Nucleus accumbens (tissue), 56 donors: ENCODE measurements around the gene PHF21A.
"Not testable (repeated sequence)": the region's sequence is repeated elsewhere in the genome, so short reads cannot be mapped to it uniquely, and the experiment has no call there.

Source experiments
- DNase-seq, 56 donors: peaks; one replicate each; lab custom pipeline; 2025; lab: John Stamatoyannopoulos, UW

The PHF21A gene

DNA sequence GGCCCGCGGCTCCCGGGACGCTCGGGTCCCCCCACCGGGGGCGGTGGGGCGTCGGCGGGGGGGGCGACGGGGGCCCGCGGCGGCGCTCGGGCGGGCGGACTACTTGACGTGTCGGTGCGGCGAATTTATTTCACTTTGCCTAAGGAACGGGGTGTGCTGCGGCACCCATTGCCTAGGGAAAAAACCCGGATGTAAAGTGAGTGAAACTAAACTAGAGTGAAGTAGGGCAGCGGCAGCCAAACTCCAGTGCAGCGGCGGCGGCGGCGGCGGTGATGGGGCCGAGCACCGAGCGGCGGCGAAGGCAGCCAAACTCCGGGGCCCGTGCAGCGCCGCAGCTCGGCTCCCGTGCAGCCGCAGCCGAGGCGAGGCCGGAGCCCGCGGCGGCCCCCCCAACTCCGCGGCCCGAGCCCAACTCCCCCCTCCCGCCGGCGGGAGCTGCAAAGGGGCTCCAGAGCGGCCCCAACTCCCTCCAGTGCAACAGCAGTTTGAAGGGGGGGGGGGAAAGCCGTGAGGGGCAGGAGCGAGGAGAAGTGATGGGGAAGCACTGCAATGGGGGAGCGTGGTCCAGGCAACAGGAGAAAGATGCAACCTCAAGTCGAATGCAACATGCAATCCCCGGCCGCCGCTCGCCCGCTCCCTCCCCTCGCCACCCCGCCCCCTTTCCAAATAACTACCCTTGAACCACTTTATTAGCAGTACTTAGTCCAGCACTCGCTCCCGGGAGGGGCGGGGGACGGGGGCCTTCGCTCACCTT lies 647 bp upstream of the PHF21A start:
- DNase-seq: peak in 52 of 56 donors; percentile 42 to 93 (median 80)

DNA sequence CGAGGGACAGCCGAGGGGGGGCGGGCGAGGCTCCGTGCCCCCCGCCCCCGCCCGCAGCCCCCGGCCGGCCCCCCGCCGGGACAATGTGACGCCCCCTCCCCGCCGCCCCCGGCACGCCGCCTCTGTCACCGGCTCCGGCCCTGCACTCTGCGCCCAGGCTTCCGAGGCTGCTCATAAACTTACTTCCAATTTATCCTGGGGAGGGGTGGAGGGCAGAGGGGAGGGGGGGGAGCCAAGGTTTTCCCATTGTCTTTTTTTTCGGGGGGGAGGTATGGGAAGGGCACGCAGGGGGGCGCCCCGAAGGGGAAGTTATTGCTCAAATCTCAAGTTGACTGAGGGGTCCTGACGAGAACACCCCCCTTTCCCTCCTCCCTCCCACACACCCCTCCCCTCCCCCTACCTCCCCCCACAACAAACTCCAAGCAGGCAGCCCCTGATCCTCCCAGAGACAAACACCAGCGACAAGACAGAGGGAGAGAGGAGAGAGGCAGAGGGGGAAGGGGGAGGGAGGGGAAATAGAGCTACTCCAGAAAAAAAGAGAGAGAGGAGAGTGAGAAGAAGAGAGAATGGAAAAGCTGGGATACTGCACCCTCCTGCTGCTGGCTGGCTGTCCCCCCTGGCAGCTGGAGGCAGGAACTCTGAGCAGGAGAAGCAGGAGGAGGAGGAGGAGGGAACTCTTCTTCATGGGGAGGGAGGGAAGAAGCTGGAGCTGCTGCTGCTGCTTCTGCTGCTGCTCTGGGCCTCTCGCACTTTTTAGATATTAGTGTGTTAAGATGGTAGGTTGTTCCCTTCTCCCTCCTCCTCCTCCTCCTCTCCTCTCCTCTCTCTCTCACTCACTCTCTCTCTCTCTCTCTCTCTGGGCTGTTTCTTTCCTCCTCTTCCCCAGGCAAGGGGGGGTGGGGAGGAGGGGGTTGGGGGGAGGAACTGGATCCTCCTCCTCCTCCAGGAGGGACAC lies 631 bp downstream of the PHF21A start:
- peak in 41 of 56 donors; percentile 20 to 87 (median 70) for DNase-seq

DNA sequence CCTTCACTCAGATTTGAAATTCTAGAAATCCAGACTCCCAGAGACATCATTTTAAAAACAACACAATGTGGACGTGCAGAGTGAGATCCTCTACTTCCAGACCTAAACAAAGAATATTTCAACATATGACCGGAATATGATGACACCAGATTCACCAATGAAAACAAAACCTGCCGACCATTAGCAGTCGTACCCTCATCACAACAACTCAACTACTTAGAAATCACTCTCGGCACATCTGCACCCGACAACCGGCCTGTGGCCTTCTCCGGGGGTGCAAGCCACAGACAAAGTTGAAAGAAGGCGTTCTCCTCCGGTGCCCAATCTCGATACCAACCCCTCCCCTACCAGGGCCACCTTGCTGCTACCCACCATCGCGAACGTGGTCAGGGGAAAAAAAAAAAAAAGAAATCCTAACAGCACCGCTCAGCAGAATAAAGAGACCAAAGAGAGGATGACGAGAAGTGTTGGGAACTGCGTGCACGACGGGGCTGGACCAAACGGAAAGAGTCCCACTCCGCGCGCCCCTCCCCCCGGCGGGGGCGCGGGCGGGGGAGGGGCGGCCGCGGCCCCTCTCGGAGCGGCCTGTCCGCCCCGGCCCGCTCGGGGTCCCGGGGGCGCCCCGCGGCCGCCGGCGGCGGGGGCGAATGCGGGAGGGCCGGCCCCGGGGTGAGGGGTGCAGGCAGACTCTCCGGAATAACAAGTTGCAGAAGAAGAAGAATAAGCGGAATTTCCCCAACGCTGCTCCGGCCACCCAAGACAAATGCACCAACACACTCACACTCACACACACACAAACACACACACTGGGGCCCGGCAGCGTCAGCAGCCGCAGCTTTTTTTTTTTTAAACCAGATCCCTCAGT lies 1.7 kb downstream of the PHF21A start:
- DNase-seq: peak in 39 of 56 donors; percentile 14 to 73 (median 54)

DNA sequence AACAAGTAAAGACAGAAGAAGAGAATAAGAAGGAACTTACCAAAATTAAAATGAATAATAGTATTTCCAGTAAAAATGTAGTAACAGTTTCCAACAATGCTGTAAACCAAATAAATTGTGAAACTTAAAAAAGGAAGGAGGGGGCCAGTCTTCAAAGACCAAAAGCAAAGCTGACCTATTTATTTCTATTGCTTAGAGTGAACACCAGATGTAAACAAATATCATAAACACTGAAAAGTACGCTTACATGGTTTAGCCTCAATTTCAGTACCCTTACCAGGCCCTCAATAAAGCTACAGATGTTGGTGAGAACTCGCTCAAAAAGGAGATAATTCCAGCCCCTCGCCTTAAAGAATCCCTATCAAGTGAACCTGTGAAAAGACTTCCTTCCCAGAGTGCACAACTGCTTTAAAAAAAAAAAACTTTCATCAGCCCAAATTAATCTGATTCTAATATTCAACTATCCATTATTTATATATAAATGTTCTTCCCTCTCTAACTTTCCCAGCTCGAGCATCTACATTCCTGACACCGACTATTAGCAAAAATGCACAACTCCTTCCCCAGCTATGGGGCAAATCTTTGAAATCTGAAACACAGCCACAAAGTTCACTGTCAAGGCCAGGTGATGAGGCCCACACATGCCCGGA lies 2.4 kb downstream of the PHF21A start:
- peak in 2 of 56 donors; percentile 38 to 45 for DNase-seq

DNA sequence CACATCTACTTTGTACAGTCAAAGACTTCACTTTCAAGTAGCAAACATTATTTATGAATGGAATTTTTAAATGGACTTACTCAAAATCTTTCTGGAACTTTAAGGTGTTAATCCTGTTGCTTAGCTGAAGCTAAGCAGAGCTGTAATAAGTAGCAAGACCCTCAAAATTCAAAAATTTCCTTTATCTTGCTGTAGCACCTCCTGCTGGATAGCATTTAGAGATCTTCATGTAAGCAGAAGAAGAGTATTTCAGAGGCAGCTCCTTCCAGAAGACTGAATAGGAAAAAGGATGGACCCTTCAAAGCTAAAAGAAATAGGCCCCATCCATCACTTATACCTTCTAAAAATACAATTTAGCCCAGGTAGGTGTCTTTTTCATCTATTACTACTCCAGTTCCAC lies 3.4 kb downstream of the PHF21A start:
- DNase-seq: no peak

DNA sequence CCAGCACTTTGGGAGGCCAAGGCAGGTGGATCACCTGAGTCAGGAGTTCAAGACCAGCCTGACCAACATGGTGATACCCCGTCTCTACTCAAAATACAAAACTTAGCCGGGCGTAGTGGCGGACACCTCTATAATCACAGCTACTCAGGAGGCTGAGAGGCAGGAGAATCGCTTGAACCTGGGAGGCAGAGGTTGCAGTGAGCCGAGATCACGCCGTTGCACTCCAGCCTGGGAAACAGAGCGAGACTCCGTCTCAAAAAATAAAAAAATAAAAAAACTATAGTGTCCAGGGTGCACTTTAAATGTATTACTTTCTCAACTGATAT lies 4.6 kb downstream of the PHF21A start:
- not testable (repeated sequence) for DNase-seq

DNA sequence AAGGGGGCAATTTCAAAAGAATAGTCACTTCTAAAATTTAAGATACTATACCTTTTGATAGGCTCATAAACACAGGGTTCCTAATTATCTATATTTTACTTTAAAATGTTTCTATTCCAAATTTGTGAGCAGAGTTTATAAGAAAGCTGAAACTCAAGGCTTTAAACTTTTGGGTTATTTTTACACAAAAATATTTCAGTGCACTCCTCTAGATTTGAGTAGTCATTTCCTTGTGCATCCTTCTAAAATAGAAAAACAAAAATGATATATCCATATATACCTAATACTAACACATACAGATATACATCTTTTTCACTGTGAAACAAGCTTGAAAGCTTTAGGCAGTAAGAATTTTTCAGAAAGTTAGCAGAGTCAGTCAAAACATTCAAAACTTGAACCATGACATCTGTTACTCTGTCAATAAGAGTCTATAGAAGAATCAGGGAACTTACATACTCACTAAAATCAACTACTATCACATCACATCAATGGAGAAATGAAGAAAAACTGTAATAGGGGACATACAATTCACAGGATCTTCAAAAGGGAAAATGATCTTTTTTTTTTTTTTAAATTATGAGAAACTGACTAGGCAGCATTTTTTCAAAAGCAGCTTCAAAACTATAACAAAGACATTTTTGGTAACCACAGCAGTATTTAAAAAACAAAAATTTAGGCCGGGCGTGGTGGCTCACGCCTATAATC lies 5.1 kb downstream of the PHF21A start:
- no peak for DNase-seq

DNA sequence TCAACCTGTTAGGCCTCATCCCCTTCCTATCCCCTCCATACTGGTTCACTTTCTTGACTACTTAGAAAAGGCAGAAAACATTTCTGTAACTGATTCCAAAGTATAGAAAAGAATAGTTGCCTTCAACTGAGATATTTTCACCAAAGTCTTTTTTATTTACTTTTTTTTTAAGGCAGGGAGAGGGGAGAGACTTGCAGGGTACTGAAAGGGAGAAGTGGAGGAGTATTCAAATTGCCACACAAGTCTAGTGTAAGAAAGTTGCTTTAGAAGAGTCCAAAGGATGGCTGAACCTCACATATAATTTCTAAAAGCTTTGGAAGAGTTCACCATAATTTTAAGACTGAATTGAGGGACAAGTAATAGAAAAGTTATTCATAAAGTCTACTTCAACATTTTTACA lies 6.3 kb downstream of the PHF21A start:
- DNase-seq: no peak

DNA sequence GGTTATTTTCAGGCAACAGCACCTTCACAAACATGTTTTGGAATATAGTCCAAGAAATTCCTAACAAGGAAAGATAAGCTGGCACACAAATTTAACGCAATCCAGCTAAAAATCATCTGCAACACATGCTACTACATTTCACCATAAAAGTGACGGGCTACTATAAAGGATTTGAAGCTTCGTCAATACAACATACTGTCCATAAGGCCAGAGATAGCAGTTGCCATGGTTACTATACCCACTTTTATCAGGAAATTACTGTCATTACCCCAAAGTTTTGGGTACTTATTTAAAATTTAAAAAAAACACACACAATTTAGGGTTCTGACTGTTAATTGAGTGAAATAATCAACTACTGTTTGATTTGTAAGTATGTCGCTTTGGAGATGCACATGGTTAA lies 6.9 kb downstream of the PHF21A start:
- no peak for DNase-seq

DNA sequence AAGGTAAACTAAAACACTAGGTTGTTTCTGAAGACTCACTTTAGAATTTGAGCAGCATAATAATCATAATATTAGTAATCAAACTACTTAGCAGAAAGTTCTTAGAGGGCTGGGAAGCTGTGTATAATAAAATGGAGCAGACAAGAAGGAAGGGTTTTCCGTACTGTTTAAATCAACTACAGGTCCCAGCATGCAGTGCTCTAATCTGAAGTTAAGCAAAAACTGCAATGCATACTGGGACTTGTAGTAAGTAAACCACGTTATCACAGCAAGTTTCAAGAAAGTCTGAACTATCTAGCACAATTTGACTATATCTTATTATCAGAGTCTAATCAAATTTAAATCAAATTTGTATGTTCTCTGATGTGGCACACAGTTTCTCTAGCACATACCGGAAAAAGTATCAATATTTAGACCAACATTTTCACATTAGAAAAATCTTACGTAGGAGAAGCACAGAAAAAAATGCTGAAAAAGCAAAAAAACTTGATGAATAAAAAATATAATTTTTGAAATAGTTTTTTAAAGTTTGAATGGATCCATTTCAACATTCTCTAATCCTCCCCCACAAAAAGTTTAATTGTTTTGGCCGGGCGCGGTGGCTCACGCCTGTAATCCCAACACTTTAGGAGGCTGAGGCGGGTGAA lies 8.2 kb downstream of the PHF21A start:
- peak in 6 of 56 donors; percentile 8 to 46 (median 18) for DNase-seq

DNA sequence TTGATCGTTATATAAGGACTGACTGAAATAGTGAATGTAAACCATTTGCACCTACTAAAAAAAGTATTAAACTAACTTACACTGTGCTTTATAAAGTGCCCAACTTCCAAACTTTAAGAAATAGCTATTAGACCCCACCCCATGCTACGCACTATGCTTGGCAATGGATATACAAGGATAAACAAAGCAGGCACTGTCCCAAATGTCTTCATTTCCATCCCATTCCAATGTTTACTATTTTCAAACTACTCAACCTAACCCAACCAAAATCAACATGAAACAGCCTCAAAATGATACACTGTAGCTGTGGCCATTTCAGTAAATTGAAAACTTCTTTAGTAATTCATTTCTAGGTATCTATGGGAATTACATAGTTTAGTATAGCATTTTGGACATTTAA lies 12.5 kb downstream of the PHF21A start:
- DNase-seq: no peak

DNA sequence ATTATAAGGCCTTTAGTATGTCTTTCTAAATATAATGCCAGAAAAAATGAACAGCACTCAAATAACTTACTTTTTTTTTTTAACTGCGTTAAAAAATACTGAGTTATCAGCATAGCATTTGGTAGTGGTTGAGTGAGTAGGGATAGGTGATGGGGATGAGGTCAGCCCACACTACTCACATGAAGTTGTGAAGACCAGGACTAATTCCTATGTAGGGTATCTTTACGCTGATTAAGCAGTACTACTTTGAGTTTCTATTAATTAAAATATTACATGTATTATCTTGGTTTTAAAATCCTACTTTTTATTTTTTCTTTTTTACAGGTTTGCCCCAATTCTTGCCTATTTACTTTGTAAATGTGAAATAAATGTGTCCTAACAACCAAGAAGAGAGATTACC lies 13.5 kb downstream of the PHF21A start:
- no peak for DNase-seq

DNA sequence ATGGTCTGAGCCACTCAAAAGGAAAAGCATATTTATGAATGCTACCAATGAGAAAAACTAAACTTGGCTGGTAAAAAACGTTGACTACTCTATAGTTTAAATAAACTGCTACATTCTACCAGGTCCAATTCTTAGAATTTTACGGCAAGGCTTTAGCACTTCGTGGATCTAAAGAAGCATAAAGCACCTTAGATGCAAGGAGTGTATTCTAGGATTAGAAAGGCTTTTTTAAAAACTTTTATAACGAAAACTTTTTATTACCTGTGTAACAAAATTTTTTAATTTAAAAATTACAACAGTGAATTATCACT lies 13.9 kb downstream of the PHF21A start:
- DNase-seq: no peak

DNA sequence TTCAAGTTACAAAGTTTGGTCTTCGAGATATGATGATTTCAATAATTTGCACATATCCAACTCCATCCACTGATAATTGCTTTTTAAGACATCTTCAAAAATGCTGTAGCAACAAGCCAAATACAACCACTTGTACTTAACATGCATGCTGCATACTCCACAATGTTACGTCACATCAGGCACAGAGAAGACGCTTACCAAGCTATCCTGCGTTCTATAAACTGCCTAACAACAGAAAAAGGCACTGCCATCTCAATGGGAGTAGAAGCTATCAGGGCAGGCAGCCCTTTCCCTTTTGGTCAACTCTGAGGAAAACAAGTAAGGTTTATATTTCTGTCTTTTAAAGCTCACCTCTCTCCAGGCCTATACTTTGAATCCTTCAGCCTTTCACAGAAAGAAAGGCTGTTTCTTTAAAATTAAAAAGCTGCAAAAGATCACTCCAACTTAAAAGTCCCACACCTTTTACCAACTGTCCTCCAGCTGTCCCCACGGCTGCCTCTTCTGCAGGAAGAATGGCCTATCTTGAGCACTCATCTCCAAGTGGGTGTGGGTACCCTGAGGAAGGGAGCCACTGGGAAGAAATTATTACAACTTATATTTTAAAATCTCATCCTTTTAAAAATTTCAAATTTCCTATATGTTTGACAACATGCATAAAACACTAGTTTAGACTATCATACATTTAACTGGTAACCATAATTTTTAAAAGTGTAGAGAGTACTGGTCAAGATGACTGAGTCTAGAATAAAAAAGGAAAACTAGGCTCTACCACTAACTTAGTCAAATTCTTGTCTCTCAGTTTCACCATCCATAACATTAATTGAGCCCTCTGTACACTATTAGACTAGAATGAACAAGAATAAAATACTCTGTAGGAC lies 14.5 kb downstream of the PHF21A start:
- peak in 7 of 56 donors; percentile 6 to 41 (median 19) for DNase-seq

DNA sequence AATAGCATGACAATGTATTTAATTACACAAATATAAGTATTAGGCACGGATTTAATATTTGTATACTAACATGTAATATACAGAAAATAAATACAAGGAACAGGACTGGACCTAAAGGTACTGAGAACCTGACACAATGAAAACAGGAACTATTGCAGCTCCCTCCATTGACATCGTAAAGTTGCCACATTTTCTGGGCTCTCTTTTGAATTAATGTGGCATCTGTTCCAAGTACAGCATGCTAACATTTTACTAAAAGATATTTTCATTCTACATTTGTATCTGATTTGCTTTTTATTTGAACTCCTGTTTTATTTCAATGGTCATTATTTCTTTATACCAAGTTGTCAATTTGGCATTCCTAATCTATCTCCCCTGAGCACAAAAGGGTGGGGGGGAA lies 15.3 kb downstream of the PHF21A start:
- no peak for DNase-seq

DNA sequence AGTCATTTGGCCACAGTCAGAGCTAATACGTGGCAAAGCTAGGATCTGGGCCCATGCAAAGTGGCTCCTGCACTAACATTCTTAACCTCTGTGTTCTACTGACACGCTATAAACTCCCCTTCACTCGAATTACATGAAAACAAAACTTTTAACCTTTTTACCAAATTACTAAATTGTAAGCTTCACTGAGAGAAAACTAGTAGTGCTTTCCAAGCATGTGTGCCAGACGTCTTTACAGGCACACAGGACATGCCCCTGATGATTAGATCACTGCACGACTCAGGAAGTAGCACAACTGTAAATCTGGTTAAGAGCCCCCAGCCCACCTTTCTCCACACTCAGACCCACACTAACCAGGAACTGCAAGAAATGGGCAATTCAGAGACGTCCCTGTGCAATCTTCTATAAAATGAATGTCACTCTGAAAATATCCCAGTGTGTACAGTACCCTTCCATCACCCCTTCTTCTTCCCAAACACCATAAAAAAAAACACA lies 16.1 kb downstream of the PHF21A start:
- no peak for DNase-seq

DNA sequence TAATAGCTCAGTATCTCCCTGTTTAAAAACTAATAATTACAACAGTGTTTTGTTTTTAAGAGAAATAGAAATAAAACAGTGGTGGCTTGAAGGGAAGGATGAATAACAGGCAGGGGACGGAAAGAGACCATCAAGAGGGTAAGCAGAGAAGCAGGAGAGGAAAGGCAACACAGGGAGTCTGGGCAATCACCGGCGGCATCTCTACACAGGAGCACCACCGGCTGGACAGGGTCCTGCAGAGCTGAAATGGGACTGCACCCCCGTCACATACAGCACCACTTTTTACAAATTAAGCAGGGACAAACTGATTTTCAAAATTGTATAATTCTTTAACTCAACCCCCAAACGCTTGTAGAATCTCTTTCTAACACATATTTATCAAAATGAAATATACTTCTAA lies 18.4 kb downstream of the PHF21A start:
- DNase-seq: no peak

DNA sequence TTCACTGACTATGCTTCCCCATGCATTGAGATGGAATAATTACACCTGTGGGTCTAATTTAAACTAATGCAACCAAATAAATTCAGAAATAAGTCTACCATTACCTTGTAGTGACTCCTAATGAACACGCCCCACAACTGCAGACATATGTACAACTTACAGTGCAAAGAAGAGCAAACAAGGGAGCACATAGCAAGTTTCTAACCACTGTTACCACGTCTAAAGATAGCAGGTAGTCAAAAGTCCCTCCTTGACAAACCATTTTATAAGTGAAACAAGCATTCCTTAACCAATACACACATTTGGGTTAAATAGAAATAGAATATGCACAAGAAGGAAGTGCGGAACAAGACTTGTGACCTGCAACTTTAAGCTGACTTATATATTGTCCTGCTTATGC lies 20.6 kb downstream of the PHF21A start:
- DNase-seq: no peak
